PC-9 (cell line): ENCODE results near the gene PAM16. TPM values are rescaled to one million over a fixed set of nuclear protein-coding genes. Genes with fewer than 3 reads are reported as not detected.
"Not testable (repeated sequence)": the region's sequence is repeated elsewhere in the genome, so short reads cannot be mapped to it uniquely, and the experiment has no call there.

Source experiments
- BruUV-seq: library from RNA; stranded (reverse); fragments of 400-500 nt; replicated peaks from 2 replicates; lab custom pipeline; 2021; lab: Mats Ljungman, UMichigan
- CTCF ChIA-PET: fragments of 300-600 bp; sonication (Branson Sonifier 250); formaldehyde crosslinking; loops from one replicate; lab custom pipeline; 2022; ENCODE audit warnings: antibody characterized with exemption; lab: Charles Lee
- POLR2A ChIA-PET: fragments of 300-600 bp; sonication (Branson Sonifier 250); formaldehyde crosslinking; loops from one replicate; lab custom pipeline; 2022; ENCODE audit warnings: antibody characterized with exemption; ENCODE audit not compliant: unreplicated experiment; lab: Charles Lee
- DNase-seq, 2 experiments: peaks; one replicate each; pipeline versions ENCODE4 v3.0.0 to v3.0.0-alpha.2; 2015 to 2022; ENCODE audit warnings: mixed read lengths in 1 of 2
- H2AFZ ChIP-seq: fragments of 200-600 bp; sonication (generic); 2 replicates; pipeline ENCODE4 v1.8.1; 2017; ENCODE audit warnings: antibody characterized with exemption
- H3F3A ChIP-seq: fragments of 200-600 bp; sonication (generic); 2 replicates; pipeline ENCODE4 v1.8.1; 2017; ENCODE audit warnings: antibody characterized with exemption, mild to moderate bottlenecking, low read depth; ENCODE audit not compliant: insufficient read depth
- H3K27ac ChIP-seq: fragments of 200-600 bp; sonication (generic); 2 replicates; pipeline ENCODE4 v1.6.1; 2016; ENCODE audit warnings: mixed run types
- H3K27me3 ChIP-seq: fragments of 200-600 bp; sonication (generic); 2 replicates; pipeline ENCODE4 v1.6.1; 2016; ENCODE audit warnings: low read depth, mixed run types; ENCODE audit not compliant: insufficient read depth
- H3K36me3 ChIP-seq: fragments of 200-600 bp; sonication (generic); 2 replicates; pipeline ENCODE4 v1.6.1; 2016; ENCODE audit warnings: low read depth, mixed run types
- H3K4me1 ChIP-seq: fragments of 200-600 bp; sonication (generic); replicated peaks from 2 replicates; pipeline ENCODE4 v1.6.1; 2016; ENCODE audit warnings: mixed run types; ENCODE audit not compliant: insufficient read depth
- H3K4me2 ChIP-seq: fragments of 200-600 bp; sonication (generic); 2 replicates; pipeline ENCODE4 v1.6.1; 2017; ENCODE audit warnings: mixed run types
- H3K4me3 ChIP-seq: fragments of 200-600 bp; sonication (generic); 2 replicates; pipeline ENCODE4 v1.6.1; 2016; ENCODE audit warnings: mixed run types
- H3K79me2 ChIP-seq: fragments of 200-600 bp; sonication (generic); 2 replicates; pipeline ENCODE4 v1.6.1; 2017; ENCODE audit warnings: low read depth, mixed run types
- H3K9me2 ChIP-seq: fragments of 200-600 bp; sonication (generic); 2 replicates; pipeline ENCODE4 v1.8.1; 2017; ENCODE audit warnings: mild to moderate bottlenecking; ENCODE audit not compliant: insufficient read depth
- H3K9me3 ChIP-seq: fragments of 200-600 bp; sonication (generic); 2 replicates; pipeline ENCODE4 v1.8.1; 2016; ENCODE audit warnings: low read depth; ENCODE audit not compliant: insufficient read depth
- H4K20me1 ChIP-seq: fragments of 200-600 bp; sonication (generic); 2 replicates; pipeline ENCODE4 v1.8.1; 2017; ENCODE audit not compliant: insufficient read depth
- EZH2 ChIP-seq: fragments of 200-600 bp; sonication (generic); IDR thresholded peaks from 2 replicates; pipeline ENCODE4 v1.8.0; 2017; ENCODE audit warnings: antibody characterized with exemption, low read depth
- intact Hi-C: fragments of 100-400 bp; cut with micrococcal nuclease; formaldehyde crosslinking; loops from one replicate; pipeline ENCODE4 v1.10.0; 2022; ENCODE audit not compliant: unreplicated experiment
- total RNA-seq: library from RNA; stranded (reverse); gene quantifications from 2 replicates; pipeline ENCODE4 v1.2.3, GENCODE V29; 2021
- TF ChIP-seq, protein P1 (sequence below): fragments of 200-600 bp; sonication (generic); conservative IDR thresholded peaks from 2 replicates; pipeline ENCODE4 v1.6.1; 2017; ENCODE audit warnings: mixed run types, antibody characterized with exemption, mild to moderate bottlenecking, moderate library complexity

Gene PAM16
- total RNA-seq, 1 experiment from 2014 or later, result 95.9 TPM

DNA sequence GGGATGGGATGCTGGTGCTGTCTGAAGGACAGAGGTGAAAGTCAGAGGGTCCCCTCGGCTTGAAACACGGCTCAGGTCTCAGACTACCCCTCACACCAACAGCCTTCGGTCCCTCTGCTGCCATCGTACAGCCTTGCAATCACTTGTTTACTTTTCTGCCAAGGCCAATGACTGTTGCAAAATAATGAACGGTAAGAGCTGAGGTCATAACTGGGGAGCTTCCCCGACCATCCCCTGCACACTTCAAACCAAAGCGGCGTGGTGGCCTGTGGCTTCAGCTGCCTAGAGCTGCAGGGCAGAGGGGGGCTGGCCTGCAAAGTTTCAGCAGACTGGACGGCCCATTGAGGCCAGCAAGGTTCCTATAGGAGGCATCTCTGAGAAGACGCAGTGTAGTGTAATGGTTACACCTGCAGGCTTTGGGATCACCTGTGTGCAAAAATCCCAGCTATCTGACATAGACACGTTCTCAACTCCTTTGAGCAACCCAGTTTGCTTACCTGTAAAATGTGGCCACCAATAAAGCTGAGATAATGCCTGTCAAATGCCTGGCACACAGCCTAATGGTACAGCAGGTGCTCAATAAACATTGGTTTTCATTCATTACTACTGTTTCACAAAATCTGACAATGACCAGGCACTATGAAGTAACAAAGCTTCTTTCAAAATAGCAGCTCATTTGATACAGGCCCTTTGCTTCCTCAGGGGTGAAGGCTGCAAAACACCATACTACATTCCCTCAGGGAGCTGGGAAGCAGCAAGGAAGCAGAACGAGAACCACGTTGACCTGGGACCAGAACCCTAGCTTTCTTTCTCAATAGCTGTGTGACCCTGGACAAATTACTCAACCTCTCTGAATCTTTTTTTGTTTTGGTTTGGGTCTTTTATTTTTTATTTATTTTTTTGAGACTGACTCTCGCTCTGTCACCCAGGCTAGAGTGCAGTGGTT is 5.0 kb downstream of the PAM16 start:
- H3K27me3 ChIP-seq, result no peaks in the 10 kb centered on the region
- ChIA-PET CTCF (interaction anchor here (1.2 kb wide), 1 partner anchor 30 kb away, joined by 4 read pairs; the partner anchor contains the start of gene GLIS2), POLR2A (no interaction called here)
- no peak overlapping the region for H3K27ac ChIP-seq
- H3F3A ChIP-seq, result peaks cover 22% of the 10 kb centered on the region; the same call in 1 of the 2 replicates
- H3K9me3 ChIP-seq, result no peaks in the 10 kb centered on the region
- no peak for TF ChIP-seq EZH2
- TF ChIP-seq, protein P1, sequence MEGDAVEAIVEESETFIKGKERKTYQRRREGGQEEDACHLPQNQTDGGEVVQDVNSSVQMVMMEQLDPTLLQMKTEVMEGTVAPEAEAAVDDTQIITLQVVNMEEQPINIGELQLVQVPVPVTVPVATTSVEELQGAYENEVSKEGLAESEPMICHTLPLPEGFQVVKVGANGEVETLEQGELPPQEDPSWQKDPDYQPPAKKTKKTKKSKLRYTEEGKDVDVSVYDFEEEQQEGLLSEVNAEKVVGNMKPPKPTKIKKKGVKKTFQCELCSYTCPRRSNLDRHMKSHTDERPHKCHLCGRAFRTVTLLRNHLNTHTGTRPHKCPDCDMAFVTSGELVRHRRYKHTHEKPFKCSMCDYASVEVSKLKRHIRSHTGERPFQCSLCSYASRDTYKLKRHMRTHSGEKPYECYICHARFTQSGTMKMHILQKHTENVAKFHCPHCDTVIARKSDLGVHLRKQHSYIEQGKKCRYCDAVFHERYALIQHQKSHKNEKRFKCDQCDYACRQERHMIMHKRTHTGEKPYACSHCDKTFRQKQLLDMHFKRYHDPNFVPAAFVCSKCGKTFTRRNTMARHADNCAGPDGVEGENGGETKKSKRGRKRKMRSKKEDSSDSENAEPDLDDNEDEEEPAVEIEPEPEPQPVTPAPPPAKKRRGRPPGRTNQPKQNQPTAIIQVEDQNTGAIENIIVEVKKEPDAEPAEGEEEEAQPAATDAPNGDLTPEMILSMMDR, result no peak
- peaks cover 9% of the 10 kb centered on the region for H3K4me1 ChIP-seq
- no peaks in the 10 kb centered on the region for H3K9me2 ChIP-seq
- no peak overlapping the region for H2AFZ ChIP-seq
- no peak for DNase-seq
- peaks cover 75% of the 10 kb centered on the region for H3K79me2 ChIP-seq
- peaks cover 65% of the 10 kb centered on the region for H4K20me1 ChIP-seq
- BruUV-seq, result no TSS peak
- H3K36me3 ChIP-seq, result no peaks in the 10 kb centered on the region
- intact Hi-C loops, result no loop called here
- no peak overlapping the region for H3K4me2 ChIP-seq
- H3K4me3 ChIP-seq, result no peak overlapping the region

DNA sequence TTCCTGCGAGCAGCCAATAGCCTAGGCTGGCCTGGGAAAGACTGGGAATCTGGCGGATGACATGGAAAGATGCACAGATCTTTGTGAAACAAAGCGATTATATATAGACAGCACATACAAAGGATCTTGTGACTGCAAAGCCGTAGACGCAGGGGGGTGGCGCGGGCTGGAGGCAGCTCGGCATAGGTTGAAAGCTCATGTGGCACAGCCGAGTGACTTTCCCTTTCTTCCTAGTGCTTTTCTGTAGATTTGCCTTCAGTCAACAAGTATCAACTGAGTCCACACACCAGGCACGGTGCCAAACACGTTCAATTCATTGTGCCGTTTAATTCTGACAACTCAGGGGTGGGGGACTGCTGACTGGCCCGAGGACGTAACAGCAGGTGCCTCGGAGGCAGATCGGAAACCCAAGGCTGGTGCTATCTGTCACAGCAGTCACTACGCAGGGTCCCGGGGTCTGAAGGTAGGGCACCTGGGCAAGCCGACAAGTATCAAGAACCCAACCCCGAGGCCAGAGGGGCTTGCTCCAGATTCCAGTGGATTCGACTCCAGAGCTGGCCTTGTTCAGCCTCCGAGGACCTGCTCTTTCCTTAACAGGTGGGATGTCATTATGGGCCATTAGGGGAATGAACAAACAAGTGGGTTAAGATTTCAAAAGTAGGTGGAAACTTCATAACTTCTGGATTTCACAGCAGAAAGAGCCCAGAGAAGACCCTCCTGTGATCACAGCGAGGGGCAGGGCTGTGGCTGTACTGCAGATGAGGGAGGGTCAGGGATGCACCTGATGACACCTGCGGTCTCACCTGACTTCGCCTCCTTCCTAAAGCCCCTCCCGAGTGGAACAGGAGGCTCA is 5.9 kb downstream of the PAM16 start:
- CTCF ChIA-PET, result no interaction called here
- POLR2A ChIA-PET, result no interaction called here

DNA sequence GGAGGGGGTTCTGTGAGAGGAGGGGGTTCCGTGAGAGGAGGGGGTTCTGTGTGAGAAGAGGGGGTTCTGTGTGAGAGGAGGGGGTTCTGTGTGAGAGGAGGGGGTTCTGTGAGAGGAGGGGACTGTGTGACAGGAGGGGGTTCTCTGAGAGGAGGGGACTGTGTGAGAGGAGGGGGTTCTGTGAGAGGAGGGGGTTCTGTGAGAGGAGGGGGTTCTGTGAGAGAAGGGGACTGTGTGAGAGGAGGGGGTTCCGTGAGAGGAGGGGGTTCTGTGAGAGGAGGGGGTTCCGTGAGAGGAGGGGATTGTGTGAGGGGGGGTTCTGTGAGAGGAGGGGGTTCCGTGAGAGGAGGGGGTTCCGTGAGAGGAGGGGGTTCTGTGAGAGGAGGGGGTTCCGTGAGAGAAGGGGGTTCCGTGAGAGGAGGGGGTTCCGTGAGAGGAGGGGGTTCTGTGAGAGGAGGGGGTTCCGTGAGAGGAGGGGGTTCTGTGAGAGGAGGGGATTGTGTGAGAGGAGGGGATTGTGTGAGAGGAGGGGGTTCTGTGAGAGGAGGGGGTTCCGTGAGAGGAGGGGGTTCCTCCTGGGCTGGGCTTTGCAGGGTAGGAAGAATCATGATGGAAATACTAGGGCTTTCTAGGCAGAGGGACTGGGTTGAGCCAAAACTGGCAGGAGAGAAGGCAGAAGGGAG is 6.7 kb downstream of the PAM16 start:
- not testable (repeated sequence) for BruUV-seq

More for the DNA sequence above, 5.9 kb downstream of the PAM16 start:
- H4K20me1 ChIP-seq, result peaks cover 65% of the 10 kb centered on the region
- H3K4me3 ChIP-seq, result no peak overlapping the region
- no peak overlapping the region for H2AFZ ChIP-seq
- peaks cover 22% of the 10 kb centered on the region; the same call in 1 of the 2 replicates for H3F3A ChIP-seq
- H3K9me3 ChIP-seq, result no peaks in the 10 kb centered on the region
- H3K4me2 ChIP-seq, result no peak overlapping the region
- no TSS peak for BruUV-seq
- no peak for DNase-seq
- no peak overlapping the region for H3K27ac ChIP-seq
- H3K9me2 ChIP-seq, result no peaks in the 10 kb centered on the region
- intact Hi-C loops, result no loop called here
- no peaks in the 10 kb centered on the region for H3K27me3 ChIP-seq
- peaks cover 68% of the 10 kb centered on the region for H3K79me2 ChIP-seq
- TF ChIP-seq, protein P1, result no peak
- TF ChIP-seq EZH2, result no peak
- H3K4me1 ChIP-seq, result peaks cover 8% of the 10 kb centered on the region
- H3K36me3 ChIP-seq, result no peaks in the 10 kb centered on the region

More for the DNA sequence above, 6.7 kb downstream of the PAM16 start:
- H3K27ac ChIP-seq, intact Hi-C loops, H3K27me3 ChIP-seq, H3K36me3 ChIP-seq, CTCF ChIA-PET, H3K9me2 ChIP-seq, H2AFZ ChIP-seq, H3K9me3 ChIP-seq, DNase-seq, H3K4me2 ChIP-seq, H3K4me3 ChIP-seq, H3K4me1 ChIP-seq, POLR2A ChIA-PET: not testable (repeated sequence)
- Histone ChIP-seq H4K20me1 (peaks cover 61% of the 10 kb centered on the region), H3F3A (peaks cover 22% of the 10 kb centered on the region; the same call in 1 of the 2 replicates), H3K79me2 (peaks cover 60% of the 10 kb centered on the region)
